GM23338 (cell line): ENCODE results near the gene PRDM11. TPM values are rescaled to one million over a fixed set of nuclear protein-coding genes. Genes with fewer than 3 reads are reported as not detected.

Experiments
- CTCF ChIP-seq, 2 experiments: fragments of 200-600 bp in 1 of 2; sonication (generic) in 1 of 2; conservative IDR thresholded peaks; 2 replicates each; pipeline versions ENCODE4 v1.5.1 to v1.6.1; 2016 to 2017; ENCODE audit warnings: antibody characterized with exemption in 2 of 2, low read depth in 2 of 2, mild to moderate bottlenecking in 2 of 2, moderate library complexity in 1 of 2
- ETS1 ChIP-seq: IDR thresholded peaks from 2 replicates; pipeline ENCODE4 v1.6.1; 2016; ENCODE audit warnings: antibody characterized with exemption
- EZH2 ChIP-seq: fragments of 200-600 bp; sonication (generic); IDR thresholded peaks from one replicate; pipeline ENCODE4 v1.8.0; 2017; ENCODE audit warnings: antibody characterized with exemption, mild to moderate bottlenecking, low read depth; ENCODE audit not compliant: unreplicated experiment
- EZH2phosphoT487 ChIP-seq: fragments of 200-600 bp; sonication (generic); IDR thresholded peaks from one replicate; pipeline ENCODE4 v1.8.1; 2018; ENCODE audit warnings: antibody characterized with exemption; ENCODE audit not compliant: unreplicated experiment
- POLR2AphosphoS5 ChIP-seq: IDR thresholded peaks from 2 replicates; pipeline ENCODE4 v1.6.1; 2016; ENCODE audit warnings: antibody characterized with exemption, low read depth
- REST ChIP-seq: IDR thresholded peaks from one replicate; pipeline ENCODE4 v1.6.1; 2018; ENCODE audit warnings: antibody characterized with exemption; ENCODE audit not compliant: unreplicated experiment
- STAT1 ChIP-seq: IDR thresholded peaks from one replicate; pipeline ENCODE4 v1.6.1; 2016; ENCODE audit warnings: antibody characterized with exemption; ENCODE audit not compliant: unreplicated experiment
- ZNF331 ChIP-seq: fragments of 250-450 bp; sonication (Bioruptor Pico); IDR thresholded peaks from 2 replicates; pipeline ENCODE4 v1.5.0; 2020; ENCODE audit warnings: low read depth, mild to moderate bottlenecking, moderate library complexity
- ZNF462 ChIP-seq: fragments of 250-450 bp; sonication (Bioruptor Pico); IDR thresholded peaks from 2 replicates; pipeline ENCODE4 v1.5.0; 2020; ENCODE audit warnings: mild to moderate bottlenecking, moderate library complexity
- polyA plus RNA-seq: library from polyadenylated mRNA; unstranded; fragments of >200 nt; fragmentation: Nextera tagmentation; extraction: Ambion mirVana; gene quantifications from 2 replicates; pipeline ENCODE4 v1.2.1, GENCODE V29; 2016
- total RNA-seq: library from RNA; depleted of rRNA; stranded (reverse); fragments of >200 nt; shearing (Covaris generic); gene quantifications from 2 replicates; pipeline ENCODE4 v1.2.3, GENCODE V29; 2014

PRDM11 gene
- total and polyA plus RNA-seq, 2 experiments from 2014 or later = 0.97 to 10.4 TPM

GRCh38 chr11:45170484-45170883 lies 24.0 kb downstream of the PRDM11 start (continued):
- TF ChIP-seq ZNF462 (CRISPR knock-in tag) (no peak), ZNF331 (CRISPR knock-in tag) (no peak), EZH2 (no peak), REST (no peak), POLR2AphosphoS5 (no peak), CTCF (conservative IDR thresholded peaks at IDR 0.05; ENCODE audit: low read depth in 2 of 2) (no peak), ETS1 (no peak), STAT1 (no peak), EZH2phosphoT487 (no peak)
